ENCODE results near the gene NACAD. TPM values are rescaled to one million over a fixed set of nuclear protein-coding genes. Genes with fewer than 3 reads are reported as not detected.

Gene NACAD, protein sequence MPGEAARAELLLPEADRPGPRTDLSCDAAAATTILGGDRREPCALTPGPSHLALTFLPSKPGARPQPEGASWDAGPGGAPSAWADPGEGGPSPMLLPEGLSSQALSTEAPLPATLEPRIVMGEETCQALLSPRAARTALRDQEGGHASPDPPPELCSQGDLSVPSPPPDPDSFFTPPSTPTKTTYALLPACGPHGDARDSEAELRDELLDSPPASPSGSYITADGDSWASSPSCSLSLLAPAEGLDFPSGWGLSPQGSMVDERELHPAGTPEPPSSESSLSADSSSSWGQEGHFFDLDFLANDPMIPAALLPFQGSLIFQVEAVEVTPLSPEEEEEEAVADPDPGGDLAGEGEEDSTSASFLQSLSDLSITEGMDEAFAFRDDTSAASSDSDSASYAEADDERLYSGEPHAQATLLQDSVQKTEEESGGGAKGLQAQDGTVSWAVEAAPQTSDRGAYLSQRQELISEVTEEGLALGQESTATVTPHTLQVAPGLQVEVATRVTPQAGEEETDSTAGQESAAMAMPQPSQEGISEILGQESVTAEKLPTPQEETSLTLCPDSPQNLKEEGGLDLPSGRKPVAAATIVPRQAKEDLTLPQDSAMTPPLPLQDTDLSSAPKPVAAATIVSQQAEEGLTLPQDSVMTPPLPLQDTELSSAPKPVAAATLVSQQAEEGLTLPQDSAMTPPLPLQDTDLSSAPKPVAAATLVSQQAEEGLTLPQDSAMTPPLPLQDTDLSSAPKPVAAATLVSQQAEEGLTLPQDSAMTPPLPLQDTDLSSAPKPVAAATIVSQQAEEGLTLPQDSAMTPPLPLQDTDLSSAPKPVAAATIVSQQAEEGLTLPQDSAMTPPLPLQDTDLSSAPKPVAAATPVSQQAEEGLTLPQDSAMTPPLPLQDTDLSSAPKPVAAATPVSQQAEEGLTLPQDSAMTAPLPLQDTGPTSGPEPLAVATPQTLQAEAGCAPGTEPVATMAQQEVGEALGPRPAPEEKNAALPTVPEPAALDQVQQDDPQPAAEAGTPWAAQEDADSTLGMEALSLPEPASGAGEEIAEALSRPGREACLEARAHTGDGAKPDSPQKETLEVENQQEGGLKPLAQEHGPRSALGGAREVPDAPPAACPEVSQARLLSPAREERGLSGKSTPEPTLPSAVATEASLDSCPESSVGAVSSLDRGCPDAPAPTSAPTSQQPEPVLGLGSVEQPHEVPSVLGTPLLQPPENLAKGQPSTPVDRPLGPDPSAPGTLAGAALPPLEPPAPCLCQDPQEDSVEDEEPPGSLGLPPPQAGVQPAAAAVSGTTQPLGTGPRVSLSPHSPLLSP (N-terminal part only)
- 12.4 TPM for polyA plus RNA-seq (2013, experiment 1 of 2)
- 8.3 TPM for polyA plus RNA-seq (2013, experiment 2 of 2)

DNA sequence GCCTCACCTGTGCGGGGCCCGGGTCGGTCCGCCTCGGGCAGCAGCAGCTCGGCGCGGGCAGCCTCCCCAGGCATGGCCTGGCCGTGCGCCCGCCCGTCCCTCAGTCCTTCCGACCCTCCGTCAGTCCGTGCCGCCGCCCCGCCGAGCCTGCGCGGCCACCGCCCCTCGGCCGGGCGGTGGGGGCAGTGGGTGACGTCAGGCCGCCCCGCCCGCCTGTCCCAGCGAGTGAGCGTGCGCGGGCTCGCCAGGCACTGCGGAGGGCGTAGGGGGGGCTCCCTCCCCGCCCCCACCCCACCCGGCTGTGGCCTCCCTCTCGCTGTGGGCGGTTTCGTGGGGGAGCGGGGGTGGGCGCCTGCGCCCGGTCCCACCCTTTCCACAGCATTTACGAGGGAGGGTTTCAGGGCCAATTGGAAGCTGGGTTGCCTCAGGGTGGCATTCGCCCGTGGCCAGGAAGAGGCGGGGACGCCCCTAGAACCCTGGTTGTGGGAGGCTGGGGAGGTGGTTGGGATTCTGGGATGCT is at the start of gene NACAD:
NACAD (minus strand) TSS at position 149 of the 520 bp plus-strand sequence; CDS start at position 74, 75 bp downstream.
- no peaks in the 10 kb centered on the region for H3K4me1 ChIP-seq (ENCODE audit: control insufficient read depth, insufficient read depth, low read length, poor library complexity, severe bottlenecking)
- 2 to 3% methylated on average over 20 to 33 of the region's 50 CpGs for WGBS, 2 experiments (ENCODE audit: insufficient coverage in 2 of 2)
- H3K9me3 ChIP-seq (ENCODE audit: control insufficient read depth, low read length), result no peaks in the 10 kb centered on the region
- H3K36me3 ChIP-seq (ENCODE audit: control insufficient read depth, insufficient read depth, low read length), result no peaks in the 10 kb centered on the region
- peak within 1 kb of the TSS; percentile 53 for H3K4me3 ChIP-seq (ENCODE audit: extremely low read depth, insufficient read depth, low read length, poor library complexity, severe bottlenecking)
- no peak within 1 kb of the TSS for H3K27ac ChIP-seq (ENCODE audit: low read depth, low read length, severe bottlenecking)

DNA sequence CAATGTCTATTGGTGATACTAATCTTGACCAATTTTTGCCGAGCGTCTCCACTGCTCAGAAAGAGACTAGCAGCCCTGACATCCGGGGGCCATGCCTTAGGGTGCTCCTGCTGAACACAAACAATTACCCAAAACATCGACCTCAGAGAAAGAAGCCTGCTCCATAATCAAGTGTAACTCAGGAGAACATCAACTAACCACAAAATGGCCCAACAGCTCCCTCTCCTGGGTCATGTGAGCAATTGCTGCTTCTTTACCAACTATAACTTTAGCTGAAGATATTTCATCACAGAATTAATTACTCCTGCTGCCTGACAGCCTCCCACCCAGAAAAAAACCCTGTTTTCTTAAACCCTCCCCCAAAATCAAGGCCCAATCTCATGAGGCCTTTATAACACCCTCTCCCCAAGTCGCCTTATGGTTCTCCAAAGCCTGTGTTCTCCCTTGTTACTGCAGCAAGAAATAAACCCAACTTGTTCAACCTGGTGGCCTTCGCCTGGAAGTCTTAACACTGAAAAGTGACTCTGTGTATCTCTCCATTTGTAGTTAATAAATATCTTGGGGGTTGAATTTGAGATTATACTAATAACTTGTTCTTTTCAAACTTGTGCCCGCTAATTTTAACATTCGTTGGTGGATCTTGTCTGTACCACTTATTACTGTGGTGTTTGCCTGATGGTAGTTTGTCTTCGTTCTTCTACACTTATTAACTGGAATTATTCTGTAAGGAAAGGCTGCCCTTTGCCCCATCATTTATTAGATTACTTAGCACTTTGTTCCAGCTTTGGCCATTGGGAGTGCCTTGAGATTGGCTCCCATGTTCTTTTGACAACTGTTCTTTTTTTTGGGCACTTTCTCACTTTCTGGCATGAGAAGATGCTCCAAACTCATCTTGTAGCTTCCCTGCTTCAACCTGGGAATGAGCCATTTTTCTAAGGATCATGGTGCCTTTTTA is 47.6 kb upstream of the NACAD start:
- no peaks in the 10 kb centered on the region for H3K36me3 ChIP-seq (ENCODE audit: control insufficient read depth, insufficient read depth, low read length)
- no peak overlapping the region for H3K4me3 ChIP-seq (ENCODE audit: extremely low read depth, insufficient read depth, low read length, poor library complexity, severe bottlenecking)
- no peak overlapping the region for H3K27ac ChIP-seq (ENCODE audit: low read depth, low read length, severe bottlenecking)
- H3K4me1 ChIP-seq (ENCODE audit: control insufficient read depth, insufficient read depth, low read length, poor library complexity, severe bottlenecking), result no peaks in the 10 kb centered on the region
- H3K9me3 ChIP-seq (ENCODE audit: control insufficient read depth, low read length), result no peaks in the 10 kb centered on the region
- WGBS, 2 experiments (ENCODE audit: insufficient coverage in 2 of 2), result 4 to 15% methylated on average over 3 to 5 of the region's 9 CpGs

GRCh38 chr7:45133877-45134276 is 45.1 kb upstream of the NACAD start:
- no peak overlapping the region for H3K4me3 ChIP-seq (ENCODE audit: extremely low read depth, insufficient read depth, low read length, poor library complexity, severe bottlenecking)
- no peak overlapping the region for H3K27ac ChIP-seq (ENCODE audit: low read depth, low read length, severe bottlenecking)
- H3K4me1 ChIP-seq (ENCODE audit: control insufficient read depth, insufficient read depth, low read length, poor library complexity, severe bottlenecking), result no peaks in the 10 kb centered on the region
- no peaks in the 10 kb centered on the region for H3K9me3 ChIP-seq (ENCODE audit: control insufficient read depth, low read length)
- WGBS, 2 experiments (ENCODE audit: insufficient coverage in 2 of 2), result 81 to 82% methylated on average over 7 of the region's 7 CpGs
- no peaks in the 10 kb centered on the region for H3K36me3 ChIP-seq (ENCODE audit: control insufficient read depth, insufficient read depth, low read length)

DNA sequence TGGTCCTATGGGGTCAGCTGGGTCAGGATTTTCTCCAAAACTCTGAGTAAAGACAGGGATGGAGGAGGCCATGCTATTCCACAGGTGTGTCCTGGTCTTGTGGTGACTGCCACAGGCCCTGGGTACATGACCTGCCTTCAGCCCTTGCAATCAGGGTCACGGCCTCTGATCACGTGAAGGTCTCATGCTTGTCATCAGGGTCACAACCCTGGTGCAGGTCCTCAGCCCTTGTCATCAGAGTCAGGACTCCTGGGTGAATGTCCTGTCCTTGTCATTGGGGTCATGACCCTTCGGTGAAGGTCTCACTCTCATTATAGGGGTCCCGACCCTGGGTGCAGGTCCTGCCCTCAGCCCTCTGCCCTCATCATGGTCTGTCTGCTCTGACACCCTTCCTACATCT is 44.6 kb upstream of the NACAD start:
- H3K36me3 ChIP-seq (ENCODE audit: control insufficient read depth, insufficient read depth, low read length), result no peaks in the 10 kb centered on the region
- H3K27ac ChIP-seq (ENCODE audit: low read depth, low read length, severe bottlenecking), result no peak overlapping the region
- H3K4me3 ChIP-seq (ENCODE audit: extremely low read depth, insufficient read depth, low read length, poor library complexity, severe bottlenecking), result no peak overlapping the region
- no peaks in the 10 kb centered on the region for H3K9me3 ChIP-seq (ENCODE audit: control insufficient read depth, low read length)
- no peaks in the 10 kb centered on the region for H3K4me1 ChIP-seq (ENCODE audit: control insufficient read depth, insufficient read depth, low read length, poor library complexity, severe bottlenecking)
- WGBS, 2 experiments (ENCODE audit: insufficient coverage in 2 of 2), result 93% methylated on average over 4 of the region's 4 CpGs

GRCh38 chr7:45132708-45133320 is 44.0 kb upstream of the NACAD start:
- no peaks in the 10 kb centered on the region for H3K9me3 ChIP-seq (ENCODE audit: control insufficient read depth, low read length)
- H3K27ac ChIP-seq (ENCODE audit: low read depth, low read length, severe bottlenecking), result no peak overlapping the region
- H3K36me3 ChIP-seq (ENCODE audit: control insufficient read depth, insufficient read depth, low read length), result no peaks in the 10 kb centered on the region
- H3K4me1 ChIP-seq (ENCODE audit: control insufficient read depth, insufficient read depth, low read length, poor library complexity, severe bottlenecking), result no peaks in the 10 kb centered on the region
- H3K4me3 ChIP-seq (ENCODE audit: extremely low read depth, insufficient read depth, low read length, poor library complexity, severe bottlenecking), result no peak overlapping the region
- WGBS, 2 experiments (ENCODE audit: insufficient coverage in 2 of 2), result 83 to 92% methylated on average over 4 of the region's 8 CpGs

DNA sequence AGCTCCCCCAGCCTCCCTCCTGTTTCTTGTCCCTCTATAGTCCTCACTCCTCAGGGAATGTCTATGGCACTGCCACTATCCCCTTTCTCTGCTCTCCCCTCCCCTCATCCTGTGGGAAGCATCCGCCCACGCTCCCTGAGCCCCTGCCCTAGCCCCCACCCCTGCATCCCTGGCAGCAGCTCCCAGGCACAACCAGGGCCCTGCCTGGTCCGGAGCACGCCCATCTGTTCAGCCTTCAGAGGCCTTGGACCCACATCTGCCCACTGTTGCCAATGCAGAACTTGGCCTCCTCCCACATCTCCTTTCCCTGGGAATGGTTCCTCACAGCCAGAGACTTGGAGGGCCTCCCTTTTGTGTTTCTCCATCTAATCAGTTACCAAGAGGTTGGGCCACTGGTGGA is 43.1 kb upstream of the NACAD start:
- 71 to 74% methylated on average over 4 of the region's 4 CpGs for WGBS, 2 experiments (ENCODE audit: insufficient coverage in 2 of 2)
- H3K4me1 ChIP-seq (ENCODE audit: control insufficient read depth, insufficient read depth, low read length, poor library complexity, severe bottlenecking), result no peaks in the 10 kb centered on the region
- no peak overlapping the region for H3K27ac ChIP-seq (ENCODE audit: low read depth, low read length, severe bottlenecking)
- no peaks in the 10 kb centered on the region for H3K36me3 ChIP-seq (ENCODE audit: control insufficient read depth, insufficient read depth, low read length)
- no peaks in the 10 kb centered on the region for H3K9me3 ChIP-seq (ENCODE audit: control insufficient read depth, low read length)
- H3K4me3 ChIP-seq (ENCODE audit: extremely low read depth, insufficient read depth, low read length, poor library complexity, severe bottlenecking), result no peak overlapping the region

DNA sequence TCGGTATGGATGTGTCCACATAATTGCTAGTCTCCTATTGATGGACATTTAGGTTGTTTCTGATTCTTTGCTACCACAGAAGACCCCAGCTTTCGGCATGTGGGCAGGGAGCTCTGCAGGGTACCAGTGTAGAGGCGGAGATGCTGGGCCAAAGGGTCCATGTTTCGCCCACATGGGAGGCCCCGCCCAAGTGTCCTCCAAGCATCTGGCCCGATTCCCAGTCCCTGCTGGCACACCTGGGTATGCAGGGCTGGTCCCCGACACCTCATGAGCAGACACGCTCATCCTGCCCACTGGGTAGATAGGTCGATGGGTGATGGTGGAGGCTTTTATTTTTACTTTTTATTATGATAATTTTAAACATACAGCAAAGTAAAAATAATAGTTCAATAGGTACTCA is 42.1 kb upstream of the NACAD start:
- Histone ChIP-seq H3K27ac (ENCODE audit: low read depth, low read length, severe bottlenecking) (no peak overlapping the region), H3K4me3 (ENCODE audit: extremely low read depth, insufficient read depth, low read length, poor library complexity, severe bottlenecking) (no peak overlapping the region), H3K4me1 (ENCODE audit: control insufficient read depth, insufficient read depth, low read length, poor library complexity, severe bottlenecking) (no peaks in the 10 kb centered on the region), H3K36me3 (ENCODE audit: control insufficient read depth, insufficient read depth, low read length) (no peaks in the 10 kb centered on the region), H3K9me3 (ENCODE audit: control insufficient read depth, low read length) (no peaks in the 10 kb centered on the region)
- 84 to 90% methylated on average over 3 to 6 of the region's 9 CpGs for WGBS, 2 experiments (ENCODE audit: insufficient coverage in 2 of 2)

DNA sequence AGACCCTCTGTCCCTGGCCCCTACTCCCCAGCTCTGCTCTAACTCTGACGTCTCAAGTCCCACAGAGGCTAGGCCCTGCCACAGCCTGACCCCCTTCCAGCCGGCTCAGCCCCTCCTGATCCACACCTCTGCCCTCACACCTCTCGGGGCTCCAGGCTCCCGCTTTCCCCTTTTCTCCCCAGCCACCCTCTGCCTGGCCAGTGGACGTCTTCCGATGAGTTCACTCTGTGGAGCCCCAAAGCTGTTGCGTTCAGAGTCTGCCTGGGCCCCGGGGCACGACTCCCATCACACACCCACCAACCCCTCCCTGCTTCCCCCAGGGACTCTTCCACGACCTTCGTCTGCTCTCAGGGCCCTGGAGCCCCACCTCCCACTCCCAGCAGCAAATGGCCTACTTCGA is 41.1 kb upstream of the NACAD start:
- Histone ChIP-seq H3K27ac (ENCODE audit: low read depth, low read length, severe bottlenecking) (no peak overlapping the region), H3K4me3 (ENCODE audit: extremely low read depth, insufficient read depth, low read length, poor library complexity, severe bottlenecking) (no peak overlapping the region), H3K36me3 (ENCODE audit: control insufficient read depth, insufficient read depth, low read length) (no peaks in the 10 kb centered on the region), H3K4me1 (ENCODE audit: control insufficient read depth, insufficient read depth, low read length, poor library complexity, severe bottlenecking) (no peaks in the 10 kb centered on the region), H3K9me3 (ENCODE audit: control insufficient read depth, low read length) (no peaks in the 10 kb centered on the region)
- WGBS, 2 experiments (ENCODE audit: insufficient coverage in 2 of 2), result 68 to 83% methylated on average over 5 to 12 of the region's 12 CpGs

DNA sequence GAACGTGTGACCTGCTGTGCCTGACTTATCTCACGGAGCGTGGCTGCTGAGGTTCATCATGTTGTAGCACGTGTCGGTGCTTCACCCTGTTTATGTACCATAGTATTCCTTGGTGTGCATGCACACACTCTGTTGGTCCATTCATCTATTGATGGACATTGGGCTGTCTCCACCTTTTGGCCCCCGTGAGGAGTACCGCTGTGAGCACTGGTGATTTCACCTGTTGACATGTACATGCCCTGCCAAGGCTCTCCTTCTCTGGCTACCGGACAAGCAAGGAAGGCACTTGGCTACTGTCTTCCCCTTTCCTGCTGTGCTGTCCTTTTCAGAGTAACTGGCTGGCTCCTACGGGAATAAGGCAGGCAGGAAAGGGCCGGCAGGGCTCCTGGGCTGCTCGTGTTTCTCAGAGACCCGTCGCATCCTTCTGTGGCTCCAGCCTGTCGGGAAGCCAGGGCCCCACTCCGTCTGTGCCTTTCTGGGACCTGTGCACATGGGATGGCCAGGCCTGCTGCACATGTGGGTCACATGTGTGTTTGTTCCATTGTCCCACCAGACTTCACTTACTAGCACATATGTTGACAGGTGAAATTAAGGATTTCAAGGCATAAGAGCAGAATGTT is 40.5 kb upstream of the NACAD start:
- Histone ChIP-seq H3K36me3 (ENCODE audit: control insufficient read depth, insufficient read depth, low read length) (no peaks in the 10 kb centered on the region), H3K4me3 (ENCODE audit: extremely low read depth, insufficient read depth, low read length, poor library complexity, severe bottlenecking) (no peak overlapping the region), H3K4me1 (ENCODE audit: control insufficient read depth, insufficient read depth, low read length, poor library complexity, severe bottlenecking) (no peaks in the 10 kb centered on the region), H3K27ac (ENCODE audit: low read depth, low read length, severe bottlenecking) (no peak overlapping the region), H3K9me3 (ENCODE audit: control insufficient read depth, low read length) (no peaks in the 10 kb centered on the region)
- 89 to 95% methylated on average over 9 to 15 of the region's 15 CpGs for WGBS, 2 experiments (ENCODE audit: insufficient coverage in 2 of 2)

Data from mesodermal cell (in vitro differentiated cells).